GM19467 (cell line): ENCODE results near the gene ATP8B4.
"Not testable (repeated sequence)": the region's sequence is repeated elsewhere in the genome, so short reads cannot be mapped to it uniquely, and the experiment has no call there.

Source experiments
- ATAC-seq: cut with Tn5 transposase; IDR thresholded peaks from one replicate; pipeline ENCODE4 v1.9.1; 2021; ENCODE audit warnings: mild to moderate bottlenecking, moderate library complexity; ENCODE audit not compliant: unreplicated experiment

Gene ATP8B4

GRCh38 chr15:50119063-50120040 is at the start of gene ATP8B4:
TSS of gene ATP8B4 (minus strand) at chr15:50119233. CDS start at chr15:50106966, 12,267 bp downstream.
- ATAC-seq = no peak

GRCh38 chr15:50168379-50168778 is 49.3 kb upstream of the ATP8B4 start:
- ATAC-seq = no peak

- ATAC-seq = no peak
Observed at GRCh38 chr15:50167110-50167509, 48.1 kb upstream of the ATP8B4 start.

GRCh38 chr15:50166216-50166615 is 47.2 kb upstream of the ATP8B4 start:
- ATAC-seq = no peak

GRCh38 chr15:50164458-50164857 is 45.4 kb upstream of the ATP8B4 start:
- ATAC-seq = no peak

- ATAC-seq = no peak
Observed at GRCh38 chr15:50163719-50164410, 44.8 kb upstream of the ATP8B4 start.

- no peak for ATAC-seq
Observed at GRCh38 chr15:50162969-50163718, 44.1 kb upstream of the ATP8B4 start.

- not testable (repeated sequence) for ATAC-seq
Observed at GRCh38 chr15:50158236-50158635, 39.2 kb upstream of the ATP8B4 start.

GRCh38 chr15:50151476-50151875 is 32.4 kb upstream of the ATP8B4 start:
- ATAC-seq = no peak

GRCh38 chr15:50150851-50151250 is 31.8 kb upstream of the ATP8B4 start:
- ATAC-seq = no peak

- ATAC-seq = no peak
Observed at GRCh38 chr15:50150349-50150748, 31.3 kb upstream of the ATP8B4 start.

- no peak for ATAC-seq
Observed at GRCh38 chr15:50149090-50149489, 30.1 kb upstream of the ATP8B4 start.

- no peak for ATAC-seq
Observed at GRCh38 chr15:50148362-50148963, 29.4 kb upstream of the ATP8B4 start.

GRCh38 chr15:50146632-50147031 is 27.6 kb upstream of the ATP8B4 start:
- ATAC-seq = no peak

GRCh38 chr15:50145451-50145872 is 26.4 kb upstream of the ATP8B4 start:
- no peak for ATAC-seq

- no peak for ATAC-seq
Observed at GRCh38 chr15:50144341-50145120, 25.5 kb upstream of the ATP8B4 start.

- no peak for ATAC-seq
Observed at GRCh38 chr15:50143255-50143860, 24.3 kb upstream of the ATP8B4 start.

GRCh38 chr15:50141856-50142255 is 22.8 kb upstream of the ATP8B4 start:
- no peak for ATAC-seq

GRCh38 chr15:50140983-50141382 is 21.9 kb upstream of the ATP8B4 start:
- no peak for ATAC-seq

- no peak for ATAC-seq
Observed at GRCh38 chr15:50140098-50140497, 21.1 kb upstream of the ATP8B4 start.
